Suprapubic skin (tissue), 4 donors: ENCODE data around the gene NRXN3.

Experiments
- CTCF ChIP-seq, 2 donors: fragments of 200-600 bp in 1 of 2; fragments of 450-650 bp in 1 of 2; sonication (generic) in 1 of 2; IDR thresholded peaks; one replicate each; pipeline ENCODE4 v1.5.1; 2016 to 2019; ENCODE audit warnings: antibody characterized with exemption in 2 of 2, mild to moderate bottlenecking in 1 of 2, moderate library complexity in 1 of 2
- POLR2A ChIP-seq, 2 donors: fragments of 450-650 bp; IDR thresholded peaks; one replicate each; pipeline ENCODE4 v1.6.1; 2017; ENCODE audit warnings: antibody characterized with exemption in 2 of 2, mild to moderate bottlenecking in 2 of 2, moderate library complexity in 2 of 2
- POLR2AphosphoS5 ChIP-seq, 3 donors: sonication (generic); formaldehyde crosslinking; IDR thresholded peaks; one replicate each; pipeline ENCODE4 v1.6.1; 2017; ENCODE audit warnings: antibody characterized with exemption in 3 of 3

- TF ChIP-seq POLR2A (IDR thresholded peaks at IDR 0.05) = no peak
- TF ChIP-seq CTCF (IDR thresholded peaks at IDR 0.05) = no peak
- TF ChIP-seq POLR2AphosphoS5 (IDR thresholded peaks at IDR 0.05) = no peak
Observed at GRCh38 chr14:79408696-79409095, 1238.5 kb downstream of the NRXN3 start.
